Breast epithelium (tissue), 3 donors: ENCODE measurements around the gene ACAA1.

Experiments used
- POLR2A ChIP-seq: fragments of 450-650 bp; IDR thresholded peaks from one replicate; pipeline ENCODE4 v1.6.1; 2016; ENCODE audit warnings: antibody characterized with exemption, mild to moderate bottlenecking, moderate library complexity
- POLR2AphosphoS5 ChIP-seq, 3 donors: sonication (generic); formaldehyde crosslinking; IDR thresholded peaks; one replicate each; pipeline ENCODE4 v1.6.1; 2017; ENCODE audit warnings: antibody characterized with exemption in 3 of 3
- TF ChIP-seq, protein P1 (sequence below), 3 donors: fragments of 450-650 bp; IDR thresholded peaks; one replicate each; pipeline ENCODE4 v1.5.1; 2016 to 2017; ENCODE audit warnings: antibody characterized with exemption in 3 of 3, mild to moderate bottlenecking in 3 of 3, moderate library complexity in 3 of 3

DNA sequence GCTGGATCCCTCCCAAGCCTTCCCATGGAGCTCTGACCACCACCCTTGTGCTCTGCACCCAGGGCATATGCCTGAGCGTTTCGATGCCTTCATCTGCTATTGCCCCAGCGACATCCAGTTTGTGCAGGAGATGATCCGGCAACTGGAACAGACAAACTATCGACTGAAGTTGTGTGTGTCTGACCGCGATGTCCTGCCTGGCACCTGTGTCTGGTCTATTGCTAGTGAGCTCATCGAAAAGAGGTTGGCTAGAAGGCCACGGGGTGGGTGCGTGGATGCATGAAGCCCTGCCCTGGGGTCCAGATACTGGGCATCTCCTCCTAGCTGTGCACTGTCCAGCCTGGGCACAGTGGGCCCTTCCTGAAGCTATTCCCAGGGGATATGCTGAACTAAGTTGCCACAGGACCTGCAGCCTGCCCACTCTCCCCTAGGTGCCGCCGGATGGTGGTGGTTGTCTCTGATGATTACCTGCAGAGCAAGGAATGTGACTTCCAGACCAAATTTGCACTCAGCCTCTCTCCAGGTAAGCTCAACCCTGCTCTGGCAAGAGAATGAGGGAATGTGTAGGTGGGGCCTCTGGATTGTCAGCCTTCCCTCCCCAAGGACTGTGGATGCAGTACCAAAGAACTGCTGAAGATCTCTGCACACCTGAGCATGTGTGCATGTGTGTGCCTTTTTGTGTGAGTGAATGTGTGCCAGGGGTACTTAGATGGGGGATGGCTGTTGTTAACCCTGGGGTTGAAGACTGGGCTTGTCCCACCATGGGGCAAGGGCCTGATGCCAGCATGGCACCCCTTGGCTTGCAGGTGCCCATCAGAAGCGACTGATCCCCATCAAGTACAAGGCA is 3.6 kb upstream of the ACAA1 start:
- TF ChIP-seq, protein P1, sequence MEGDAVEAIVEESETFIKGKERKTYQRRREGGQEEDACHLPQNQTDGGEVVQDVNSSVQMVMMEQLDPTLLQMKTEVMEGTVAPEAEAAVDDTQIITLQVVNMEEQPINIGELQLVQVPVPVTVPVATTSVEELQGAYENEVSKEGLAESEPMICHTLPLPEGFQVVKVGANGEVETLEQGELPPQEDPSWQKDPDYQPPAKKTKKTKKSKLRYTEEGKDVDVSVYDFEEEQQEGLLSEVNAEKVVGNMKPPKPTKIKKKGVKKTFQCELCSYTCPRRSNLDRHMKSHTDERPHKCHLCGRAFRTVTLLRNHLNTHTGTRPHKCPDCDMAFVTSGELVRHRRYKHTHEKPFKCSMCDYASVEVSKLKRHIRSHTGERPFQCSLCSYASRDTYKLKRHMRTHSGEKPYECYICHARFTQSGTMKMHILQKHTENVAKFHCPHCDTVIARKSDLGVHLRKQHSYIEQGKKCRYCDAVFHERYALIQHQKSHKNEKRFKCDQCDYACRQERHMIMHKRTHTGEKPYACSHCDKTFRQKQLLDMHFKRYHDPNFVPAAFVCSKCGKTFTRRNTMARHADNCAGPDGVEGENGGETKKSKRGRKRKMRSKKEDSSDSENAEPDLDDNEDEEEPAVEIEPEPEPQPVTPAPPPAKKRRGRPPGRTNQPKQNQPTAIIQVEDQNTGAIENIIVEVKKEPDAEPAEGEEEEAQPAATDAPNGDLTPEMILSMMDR (IDR thresholded peaks at IDR 0.05), result no peak
- TF ChIP-seq POLR2A, result no peak
- no peak for TF ChIP-seq POLR2AphosphoS5 (IDR thresholded peaks at IDR 0.05)
